ENCODE data around the gene GPRIN1. TPM values are rescaled to one million over a fixed set of nuclear protein-coding genes. Genes with fewer than 3 reads are reported as not detected.

GPRIN1 gene
- total and polyA plus RNA-seq, 8 donors, result 0.23 to 3.2 (median 0.58) TPM

DNA sequence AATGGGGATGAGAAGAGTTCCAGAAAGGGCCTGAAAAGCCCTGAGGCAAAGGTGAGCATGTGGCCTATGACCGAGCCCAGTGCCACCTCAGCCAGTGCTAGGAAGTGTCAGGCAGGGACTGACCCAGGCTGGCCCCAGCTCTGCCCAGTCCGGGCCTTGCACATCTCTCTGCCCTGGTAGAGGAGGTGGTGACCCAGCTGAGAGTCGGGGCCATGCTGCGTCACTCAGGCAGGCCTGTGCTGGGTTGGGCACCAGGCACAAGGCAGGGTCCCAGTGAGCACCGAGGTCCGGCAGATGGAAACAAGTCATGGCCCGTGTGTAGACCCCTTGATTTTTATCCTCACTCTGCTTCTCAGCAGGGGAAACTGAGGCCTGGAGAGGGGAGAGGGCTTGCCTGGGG is 60.1 kb downstream of the GPRIN1 start:
- H3K4me1 ChIP-seq, result no peaks in the 10 kb centered on the region
- H3K36me3 ChIP-seq, result no peaks in the 10 kb centered on the region
- H3K27ac ChIP-seq, result no peak overlapping the region
- ATAC-seq, result no peak
- H3K9me3 ChIP-seq, result no peaks in the 10 kb centered on the region
- TF ChIP-seq, protein P1, sequence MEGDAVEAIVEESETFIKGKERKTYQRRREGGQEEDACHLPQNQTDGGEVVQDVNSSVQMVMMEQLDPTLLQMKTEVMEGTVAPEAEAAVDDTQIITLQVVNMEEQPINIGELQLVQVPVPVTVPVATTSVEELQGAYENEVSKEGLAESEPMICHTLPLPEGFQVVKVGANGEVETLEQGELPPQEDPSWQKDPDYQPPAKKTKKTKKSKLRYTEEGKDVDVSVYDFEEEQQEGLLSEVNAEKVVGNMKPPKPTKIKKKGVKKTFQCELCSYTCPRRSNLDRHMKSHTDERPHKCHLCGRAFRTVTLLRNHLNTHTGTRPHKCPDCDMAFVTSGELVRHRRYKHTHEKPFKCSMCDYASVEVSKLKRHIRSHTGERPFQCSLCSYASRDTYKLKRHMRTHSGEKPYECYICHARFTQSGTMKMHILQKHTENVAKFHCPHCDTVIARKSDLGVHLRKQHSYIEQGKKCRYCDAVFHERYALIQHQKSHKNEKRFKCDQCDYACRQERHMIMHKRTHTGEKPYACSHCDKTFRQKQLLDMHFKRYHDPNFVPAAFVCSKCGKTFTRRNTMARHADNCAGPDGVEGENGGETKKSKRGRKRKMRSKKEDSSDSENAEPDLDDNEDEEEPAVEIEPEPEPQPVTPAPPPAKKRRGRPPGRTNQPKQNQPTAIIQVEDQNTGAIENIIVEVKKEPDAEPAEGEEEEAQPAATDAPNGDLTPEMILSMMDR (IDR thresholded peaks at IDR 0.05), result no peak
- WGBS, 2 donors, result 74 to 77% methylated on average over 7 of the region's 7 CpGs
- no peaks in the 10 kb centered on the region for H3K27me3 ChIP-seq
- DNase-seq, result no peak
- no peak overlapping the region for H3K4me3 ChIP-seq
- intact Hi-C loops (cut with DNase I), result no loop called here
- FAIRE-seq, result no peak

DNA sequence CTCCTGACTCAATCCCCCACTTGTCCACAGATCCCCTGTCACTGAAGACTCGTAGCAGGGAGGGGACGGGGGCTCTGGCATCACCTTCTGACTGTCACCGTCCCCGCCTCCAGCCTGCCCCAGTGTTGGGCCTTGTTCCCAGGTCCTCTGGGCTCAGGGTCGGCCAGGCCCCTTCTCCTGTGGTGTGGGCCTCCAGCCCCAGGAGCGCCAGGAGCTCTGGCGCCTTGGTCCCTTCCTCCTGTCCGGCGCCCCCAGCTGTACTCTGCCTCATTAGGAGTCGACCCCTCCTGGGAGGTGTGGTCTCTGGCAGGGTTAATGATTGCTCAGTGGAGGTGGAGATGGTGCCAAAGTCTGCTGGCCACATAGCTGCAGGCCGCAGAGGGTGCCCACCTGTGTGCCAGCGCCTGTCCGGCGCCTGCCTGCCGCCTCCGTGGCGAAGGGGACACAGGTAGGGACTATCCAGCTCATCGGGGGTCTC is 61.0 kb downstream of the GPRIN1 start, which contains the start of gene CDHR2:
Gene CDHR2 (plus strand): TSS at position 376 of the 478 bp plus-strand sequence. CDS start 16,011 bp downstream, outside the sequence.
- ATAC-seq, result peak in 1 of 4 donors; percentile 37
- TF ChIP-seq, protein P1 (IDR thresholded peaks at IDR 0.05), result no peak
- no peak for FAIRE-seq

DNA sequence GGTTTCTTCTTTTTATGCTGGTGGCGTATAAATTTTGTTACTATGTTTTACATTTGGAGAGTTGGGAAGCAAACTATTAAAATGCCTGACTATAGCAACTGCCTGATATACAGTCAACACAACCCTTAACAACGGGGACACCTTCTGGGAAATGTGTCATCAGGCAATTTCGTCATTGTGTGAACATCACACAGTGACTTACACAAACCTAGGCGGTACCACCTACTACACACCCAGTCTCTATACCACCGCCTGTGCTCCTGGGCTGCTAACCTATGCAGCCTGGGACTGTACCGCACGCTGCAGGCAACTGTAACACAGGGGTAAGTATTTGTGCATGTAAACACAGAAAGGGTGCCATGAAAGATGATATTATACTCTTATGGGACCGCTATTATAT is 62.2 kb downstream of the GPRIN1 start:
- no peaks in the 10 kb centered on the region for H3K4me1 ChIP-seq
- no peak overlapping the region for H3K4me3 ChIP-seq
- H3K36me3 ChIP-seq, result no peaks in the 10 kb centered on the region
- 66 to 71% methylated on average over 8 of the region's 8 CpGs for WGBS, 2 donors
- intact Hi-C loops (cut with DNase I), result no loop called here
- H3K9me3 ChIP-seq, result no peaks in the 10 kb centered on the region
- ATAC-seq (peak in 2 of 4 donors; percentile 1 to 22), DNase-seq (no peak), FAIRE-seq (no peak)
- H3K27me3 ChIP-seq, result no peaks in the 10 kb centered on the region
- TF ChIP-seq, protein P1 (IDR thresholded peaks at IDR 0.05), result no peak
- H3K27ac ChIP-seq, result no peak overlapping the region

More for the DNA sequence above, 61.0 kb downstream of the GPRIN1 start, which contains the start of gene CDHR2:
- Histone ChIP-seq H3K4me3 (no peak within 1 kb of the TSS), H3K4me1 (no peaks in the 10 kb centered on the region), H3K27ac (no peak within 1 kb of the TSS), H3K27me3 (no peaks in the 10 kb centered on the region), H3K9me3 (no peaks in the 10 kb centered on the region), H3K36me3 (no peaks in the 10 kb centered on the region)
- 55 to 57% methylated on average over 18 of the region's 18 CpGs for WGBS, 2 donors
- intact Hi-C loops (cut with DNase I), result no loop called here
- DNase-seq, result no peak

Small RNA genes within 50 kb of the gene (microRNA-seq; reads per million reads assigned to microRNA genes)
- gene MIR4281, result 0 reads per million in 2 donors

Other genes starting within 250 kb of the GPRIN1 start
- gene KIAA1191, start 248.4 kb downstream of the GPRIN1 start, total RNA-seq, result 10 to 100 TPM; 37.0 to 58.5 (median 42.2) TPM
- 10 to 100 TPM; 28.7 to 43.3 TPM for gene KIAA1191, start 248.4 kb downstream of the GPRIN1 start, polyA plus RNA-seq
- gene ARL10, start 244.7 kb downstream of the GPRIN1 start, total RNA-seq, result 1 to 10 TPM in 5 of 6 donors, under 1 TPM in 1; 0.95 to 5.3 (median 1.7) TPM
- 1 to 10 TPM; 3.0 to 4.0 TPM for gene ARL10, start 244.7 kb downstream of the GPRIN1 start, polyA plus RNA-seq
- gene NOP16, start 221.6 kb downstream of the GPRIN1 start, total RNA-seq, result 10 to 100 TPM in 2 of 6 donors, 1 to 10 TPM in 4; 4.7 to 13.3 (median 7.9) TPM
- 10 to 100 TPM; 18.4 to 23.2 TPM for gene NOP16, start 221.6 kb downstream of the GPRIN1 start, polyA plus RNA-seq
- 10 to 100 TPM; 30.0 to 47.4 (median 44.4) TPM for gene HIGD2A, start 221.4 kb downstream of the GPRIN1 start, total RNA-seq
- 100 to 1,000 TPM; 101 to 109 TPM for gene HIGD2A, start 221.4 kb downstream of the GPRIN1 start, polyA plus RNA-seq
- gene CLTB, start 193.6 kb downstream of the GPRIN1 start, total RNA-seq, result 10 to 100 TPM; 28.6 to 42.3 (median 32.6) TPM
- 10 to 100 TPM; 64.9 to 92.0 TPM for gene CLTB, start 193.6 kb downstream of the GPRIN1 start, polyA plus RNA-seq
- gene FAF2, start 161.8 kb downstream of the GPRIN1 start, total RNA-seq, result 10 to 100 TPM in 5 of 6 donors, 1 to 10 TPM in 1; 9.3 to 18.0 (median 15.6) TPM
- 10 to 100 TPM in 1 of 2 donors, 1 to 10 TPM in 1; 6.8 to 15.5 TPM for gene FAF2, start 161.8 kb downstream of the GPRIN1 start, polyA plus RNA-seq
- 10 to 100 TPM; 13.8 to 36.6 (median 18.5) TPM for gene RNF44, start 72.8 kb downstream of the GPRIN1 start, total RNA-seq
- 10 to 100 TPM; 18.0 to 27.5 TPM for gene RNF44, start 72.8 kb downstream of the GPRIN1 start, polyA plus RNA-seq
- gene CDHR2, start 60.8 kb downstream of the GPRIN1 start, total RNA-seq, result 1 to 10 TPM in 1 of 6 donors, under 1 TPM in 4, not detected in 1; 0.19 to 1.1 (median 0.26) TPM
- under 1 TPM; 0.23 to 0.89 TPM for gene CDHR2, start 60.8 kb downstream of the GPRIN1 start, polyA plus RNA-seq
- under 1 TPM in 5 of 6 donors, not detected in 1; 0.14 to 0.41 (median 0.35) TPM for gene SNCB, start 20.4 kb upstream of the GPRIN1 start, total RNA-seq
- 1 to 10 TPM; 3.6 to 6.6 TPM for gene SNCB, start 20.4 kb upstream of the GPRIN1 start, polyA plus RNA-seq
- gene EIF4E1B, start 20.5 kb upstream of the GPRIN1 start, total RNA-seq, result under 1 TPM in 1 of 6 donors, not detected in 5; 0.04 TPM
- 1 to 10 TPM in 1 of 2 donors, under 1 TPM in 1; 0.30 to 1.5 TPM for gene EIF4E1B, start 20.5 kb upstream of the GPRIN1 start, polyA plus RNA-seq
- gene TSPAN17, start 37.3 kb upstream of the GPRIN1 start, total RNA-seq, result 10 to 100 TPM; 12.4 to 26.6 (median 15.3) TPM
- gene TSPAN17, start 37.3 kb upstream of the GPRIN1 start, polyA plus RNA-seq, result 10 to 100 TPM; 22.8 to 30.1 TPM
- gene UNC5A, start 200.4 kb upstream of the GPRIN1 start, total RNA-seq, result under 1 TPM; 0.09 to 0.49 (median 0.22) TPM
- gene UNC5A, start 200.4 kb upstream of the GPRIN1 start, polyA plus RNA-seq, result 1 to 10 TPM; 2.3 to 3.6 TPM